GM20000 (cell line): Measurements from ENCODE around the gene MOGAT3.

ENCODE experiments used
- DNase-seq: peaks from one replicate; pipeline ENCODE4 v3.0.0; 2012; ENCODE audit warnings: low spot score
- CTCF ChIP-seq: IDR thresholded peaks from 2 replicates; pipeline ENCODE4 v1.5.1; 2012; ENCODE audit warnings: mild to moderate bottlenecking, control low read depth; ENCODE audit errors: extremely low read depth, missing control alignments

Gene MOGAT3

GRCh38 chr7:101166648-101166908 lies 34.3 kb downstream of the MOGAT3 start:
- DNase-seq = no peak
- no peak for TF ChIP-seq CTCF

- TF ChIP-seq CTCF = no peak
- no peak for DNase-seq
Observed at GRCh38 chr7:101165958-101166647, 34.7 kb downstream of the MOGAT3 start.

GRCh38 chr7:101165075-101165957 lies 35.5 kb downstream of the MOGAT3 start, which contains the start of gene VGF:
Gene VGF, minus strand, starts transcription at chr7:101165569. Its CDS starts 726 bp downstream, at chr7:101164843.
- TF ChIP-seq CTCF = no peak
- DNase-seq = peak; percentile 98

GRCh38 chr7:101164071-101164840 lies 36.6 kb downstream of the MOGAT3 start:
- no peak for TF ChIP-seq CTCF
- no peak for DNase-seq

- DNase-seq = peak; percentile 75
- no peak for TF ChIP-seq CTCF
Observed at GRCh38 chr7:101163279-101164070, 37.4 kb downstream of the MOGAT3 start.

GRCh38 chr7:101162551-101163278 lies 38.1 kb downstream of the MOGAT3 start:
- TF ChIP-seq CTCF = no peak
- peak; percentile 70 for DNase-seq
